ENCODE data around the gene C1orf50.

Gene C1orf50

DNA sequence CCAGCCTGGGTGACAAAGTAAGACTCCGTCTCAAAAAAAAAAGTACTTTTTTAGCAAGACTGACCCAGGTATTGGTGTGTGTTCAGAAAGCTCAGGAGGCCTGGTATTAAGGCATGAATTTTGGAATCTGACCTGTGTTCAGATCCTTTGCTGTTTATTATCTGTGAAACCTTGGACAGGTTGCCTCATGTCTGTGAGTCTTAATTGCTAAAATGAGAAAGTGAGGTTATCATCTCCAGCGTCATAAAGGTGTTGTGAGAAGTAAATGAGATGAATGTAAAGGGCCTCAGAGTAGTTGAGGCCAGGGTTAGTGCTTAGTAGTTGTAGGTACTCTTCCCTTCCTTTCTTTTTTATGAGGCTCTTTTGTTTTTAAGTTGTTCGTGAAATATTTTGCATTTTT is 2.8 kb downstream of the C1orf50 start:
- Histone ChIP-seq H4K20me1 (ENCODE audit: insufficient read depth, low read length) (peaks cover 9% of the 10 kb centered on the region), H3K9ac (ENCODE audit: low read length) (no peak overlapping the region), H3K36me3 (replicated peaks; ENCODE audit: low read depth, low read length) (no peaks in the 10 kb centered on the region), H3K4me3 (ENCODE audit: low read length) (no peak overlapping the region), H3K27ac (ENCODE audit: low read length) (no peak overlapping the region), H3K27me3 (ENCODE audit: low read depth, low read length) (no peaks in the 10 kb centered on the region), H3K4me2 (ENCODE audit: low read length) (no peak overlapping the region), H3K79me2 (ENCODE audit: low read length) (peaks cover 39% of the 10 kb centered on the region), H3K9me3 (ENCODE audit: insufficient read depth, low read length) (no peaks in the 10 kb centered on the region), H3K4me1 (ENCODE audit: low read length) (peaks cover 13% of the 10 kb centered on the region), H2AFZ (ENCODE audit: low read depth, low read length) (no peak overlapping the region)
- TF ChIP-seq, protein P1, sequence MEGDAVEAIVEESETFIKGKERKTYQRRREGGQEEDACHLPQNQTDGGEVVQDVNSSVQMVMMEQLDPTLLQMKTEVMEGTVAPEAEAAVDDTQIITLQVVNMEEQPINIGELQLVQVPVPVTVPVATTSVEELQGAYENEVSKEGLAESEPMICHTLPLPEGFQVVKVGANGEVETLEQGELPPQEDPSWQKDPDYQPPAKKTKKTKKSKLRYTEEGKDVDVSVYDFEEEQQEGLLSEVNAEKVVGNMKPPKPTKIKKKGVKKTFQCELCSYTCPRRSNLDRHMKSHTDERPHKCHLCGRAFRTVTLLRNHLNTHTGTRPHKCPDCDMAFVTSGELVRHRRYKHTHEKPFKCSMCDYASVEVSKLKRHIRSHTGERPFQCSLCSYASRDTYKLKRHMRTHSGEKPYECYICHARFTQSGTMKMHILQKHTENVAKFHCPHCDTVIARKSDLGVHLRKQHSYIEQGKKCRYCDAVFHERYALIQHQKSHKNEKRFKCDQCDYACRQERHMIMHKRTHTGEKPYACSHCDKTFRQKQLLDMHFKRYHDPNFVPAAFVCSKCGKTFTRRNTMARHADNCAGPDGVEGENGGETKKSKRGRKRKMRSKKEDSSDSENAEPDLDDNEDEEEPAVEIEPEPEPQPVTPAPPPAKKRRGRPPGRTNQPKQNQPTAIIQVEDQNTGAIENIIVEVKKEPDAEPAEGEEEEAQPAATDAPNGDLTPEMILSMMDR (IDR thresholded peaks at IDR 0.05; ENCODE audit: low read depth, low read length): no peak
- no peak for TF ChIP-seq EZH2phosphoT487 (IDR thresholded peaks at IDR 0.05; ENCODE audit: low read depth)

DNA sequence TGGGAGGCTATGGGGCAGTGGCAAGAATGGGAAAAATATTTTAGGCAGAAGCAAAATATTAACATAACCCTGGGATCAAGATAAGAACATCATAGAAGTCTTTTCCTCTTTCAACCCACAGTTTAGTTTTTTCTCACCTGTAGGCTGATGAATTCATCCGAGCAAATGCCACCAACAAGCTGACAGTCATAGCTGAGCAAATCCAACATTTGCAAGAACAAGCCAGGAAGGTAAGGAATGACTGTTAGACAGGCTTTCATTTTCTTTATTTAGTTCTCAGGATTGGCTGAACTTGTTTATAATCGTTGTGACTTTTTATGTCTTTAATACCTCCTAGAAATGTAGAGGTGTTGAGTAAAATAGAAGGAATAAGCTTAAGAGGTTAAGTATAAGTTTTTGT is 6.4 kb downstream of the C1orf50 start:
- Histone ChIP-seq H4K20me1 (ENCODE audit: insufficient read depth, low read length) (no peaks in the 10 kb centered on the region), H3K9ac (ENCODE audit: low read length) (no peak overlapping the region), H3K4me1 (ENCODE audit: low read length) (no peaks in the 10 kb centered on the region), H2AFZ (ENCODE audit: low read depth, low read length) (no peak overlapping the region), H3K27ac (ENCODE audit: low read length) (no peak overlapping the region), H3K9me3 (ENCODE audit: insufficient read depth, low read length) (no peaks in the 10 kb centered on the region), H3K27me3 (ENCODE audit: low read depth, low read length) (no peaks in the 10 kb centered on the region), H3K4me2 (ENCODE audit: low read length) (no peak overlapping the region), H3K79me2 (ENCODE audit: low read length) (peaks cover 7% of the 10 kb centered on the region), H3K36me3 (replicated peaks; ENCODE audit: low read depth, low read length) (peaks cover 16% of the 10 kb centered on the region), H3K4me3 (ENCODE audit: low read length) (no peak overlapping the region)
- TF ChIP-seq EZH2phosphoT487 (IDR thresholded peaks at IDR 0.05; ENCODE audit: low read depth): no peak
- TF ChIP-seq, protein P1 (IDR thresholded peaks at IDR 0.05; ENCODE audit: low read depth, low read length): no peak

DNA sequence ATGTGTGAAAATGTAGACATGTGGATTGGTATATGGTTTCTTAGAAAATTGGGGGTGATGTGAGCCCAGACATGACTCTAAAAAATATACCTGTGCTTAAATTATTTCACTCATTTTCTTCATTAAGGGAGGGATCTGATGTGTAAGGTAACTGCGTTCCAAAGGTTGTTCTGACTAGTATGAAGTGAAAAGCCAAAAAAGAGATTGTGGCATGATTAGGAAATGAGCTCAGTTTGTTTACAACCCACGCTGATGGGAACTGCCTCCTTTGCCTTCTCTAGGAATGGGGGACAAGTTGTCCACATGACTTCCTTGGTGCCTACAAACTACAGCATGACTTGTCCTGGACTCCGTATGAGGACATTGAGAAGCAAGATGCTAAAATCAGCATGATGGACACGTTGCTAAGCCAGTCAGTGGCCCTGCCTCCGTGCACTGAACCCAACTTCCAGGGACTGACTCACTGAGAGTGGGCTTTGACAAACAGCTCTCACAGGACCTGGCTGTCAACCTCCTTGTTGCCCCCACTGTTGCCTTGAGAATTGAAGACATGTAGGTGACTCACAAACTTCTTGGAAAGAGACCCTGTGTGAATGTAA is 8.0 kb downstream of the C1orf50 start:
- peaks cover 19% of the 10 kb centered on the region for H3K36me3 ChIP-seq (replicated peaks; ENCODE audit: low read depth, low read length)
- no peaks in the 10 kb centered on the region for H3K4me1 ChIP-seq (ENCODE audit: low read length)
- TF ChIP-seq, protein P1 (IDR thresholded peaks at IDR 0.05; ENCODE audit: low read depth, low read length): no peak
- TF ChIP-seq EZH2phosphoT487 (IDR thresholded peaks at IDR 0.05; ENCODE audit: low read depth): no peak
- H3K79me2 ChIP-seq (ENCODE audit: low read length): no peaks in the 10 kb centered on the region
- no peak overlapping the region for H3K9ac ChIP-seq (ENCODE audit: low read length)
- no peak overlapping the region for H3K4me3 ChIP-seq (ENCODE audit: low read length)
- no peak overlapping the region for H2AFZ ChIP-seq (ENCODE audit: low read depth, low read length)
- H3K27ac ChIP-seq (ENCODE audit: low read length): no peak overlapping the region
- no peaks in the 10 kb centered on the region for H3K27me3 ChIP-seq (ENCODE audit: low read depth, low read length)
- H3K4me2 ChIP-seq (ENCODE audit: low read length): no peak overlapping the region
- no peaks in the 10 kb centered on the region for H3K9me3 ChIP-seq (ENCODE audit: insufficient read depth, low read length)
- H4K20me1 ChIP-seq (ENCODE audit: insufficient read depth, low read length): no peaks in the 10 kb centered on the region

DNA sequence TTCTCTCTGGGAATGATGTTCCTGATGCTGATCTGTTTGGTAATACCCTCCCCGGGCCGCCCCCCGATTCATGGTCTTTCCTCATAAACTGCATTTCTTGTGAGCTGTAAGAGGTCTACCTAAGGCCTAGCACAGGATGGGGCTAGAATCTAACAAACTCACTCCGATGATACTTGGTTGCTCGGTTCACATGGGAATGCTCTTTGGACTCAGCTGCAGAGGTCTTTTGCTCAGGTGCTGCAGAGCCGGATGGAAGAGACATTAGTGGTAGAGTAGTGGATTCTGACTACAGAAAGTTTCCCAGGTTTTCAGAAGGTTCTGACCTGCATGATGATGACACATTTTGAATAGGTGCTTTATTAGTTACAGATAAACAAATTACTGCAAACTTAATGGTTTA is 9.5 kb downstream of the C1orf50 start:
- Histone ChIP-seq H3K4me1 (ENCODE audit: low read length) (no peaks in the 10 kb centered on the region), H3K4me2 (ENCODE audit: low read length) (no peak overlapping the region), H4K20me1 (ENCODE audit: insufficient read depth, low read length) (no peaks in the 10 kb centered on the region), H3K36me3 (replicated peaks; ENCODE audit: low read depth, low read length) (peaks cover 19% of the 10 kb centered on the region), H3K9me3 (ENCODE audit: insufficient read depth, low read length) (no peaks in the 10 kb centered on the region), H3K27me3 (ENCODE audit: low read depth, low read length) (no peaks in the 10 kb centered on the region), H3K27ac (ENCODE audit: low read length) (no peak overlapping the region), H3K9ac (ENCODE audit: low read length) (no peak overlapping the region), H3K79me2 (ENCODE audit: low read length) (no peaks in the 10 kb centered on the region), H3K4me3 (ENCODE audit: low read length) (no peak overlapping the region), H2AFZ (ENCODE audit: low read depth, low read length) (no peak overlapping the region)
- no peak for TF ChIP-seq EZH2phosphoT487 (IDR thresholded peaks at IDR 0.05; ENCODE audit: low read depth)
- TF ChIP-seq, protein P1 (IDR thresholded peaks at IDR 0.05; ENCODE audit: low read depth, low read length): no peak

Measured in OCI-LY3 (cell line).